Tibial artery (tissue), 4 donors: ENCODE measurements around the gene FAM181A.

Experiments used
- DNase-seq, 2 donors: peaks; one replicate each; pipeline ENCODE4 v3.0.0-alpha.2; 2019
- H3K27ac ChIP-seq, 2 donors: fragments of 200-600 bp; sonication (generic) in 1 of 2; 1 replicate in 1 of 2; 2 replicates in 1 of 2; pipeline ENCODE4 v1.5.1; 2018 to 2019; ENCODE audit warnings: mild to moderate bottlenecking in 1 of 2
- H3K27me3 ChIP-seq, 2 donors: fragments of 200-600 bp; sonication (generic) in 1 of 2; one replicate each; pipeline versions ENCODE4 v1.5.1 to v1.6.0; 2016 to 2019
- H3K36me3 ChIP-seq, 3 donors: fragments of 200-600 bp; sonication (generic) in 2 of 3; one replicate each; pipeline ENCODE4 v1.5.1; 2016 to 2019; ENCODE audit warnings: mild to moderate bottlenecking in 2 of 3
- H3K4me1 ChIP-seq, 4 donors: fragments of 200-600 bp; sonication (generic) in 2 of 4; 1 replicate in 3 of 4; 2 replicates in 1 of 4; pipeline ENCODE4 v1.5.1; 2016 to 2019
- H3K4me3 ChIP-seq, 2 donors: fragments of 200-600 bp; sonication (generic) in 1 of 2; 1 replicate in 1 of 2; 2 replicates in 1 of 2; pipeline ENCODE4 v1.5.1; 2018 to 2019; ENCODE audit warnings: mild to moderate bottlenecking in 2 of 2
- H3K9me3 ChIP-seq, 3 donors: fragments of 200-600 bp; sonication (generic) in 1 of 3; one replicate each; pipeline ENCODE4 v1.5.1; 2016 to 2019
- intact Hi-C: fragments of 100-400 bp; cut with DNase I; formaldehyde crosslinking; loops from one replicate; pipeline ENCODE4 v1.15.0; 2023; ENCODE audit warnings: low total_unique reads
- TF ChIP-seq, protein P1 (sequence below), 2 experiments: fragments of 200-600 bp in 1 of 2; fragments of 450-650 bp in 1 of 2; IDR thresholded peaks; one replicate each; pipeline ENCODE4 v1.5.1; 2017 to 2019; ENCODE audit warnings: antibody characterized with exemption in 2 of 2, mild to moderate bottlenecking in 1 of 2, moderate library complexity in 1 of 2

Gene FAM181A

DNA sequence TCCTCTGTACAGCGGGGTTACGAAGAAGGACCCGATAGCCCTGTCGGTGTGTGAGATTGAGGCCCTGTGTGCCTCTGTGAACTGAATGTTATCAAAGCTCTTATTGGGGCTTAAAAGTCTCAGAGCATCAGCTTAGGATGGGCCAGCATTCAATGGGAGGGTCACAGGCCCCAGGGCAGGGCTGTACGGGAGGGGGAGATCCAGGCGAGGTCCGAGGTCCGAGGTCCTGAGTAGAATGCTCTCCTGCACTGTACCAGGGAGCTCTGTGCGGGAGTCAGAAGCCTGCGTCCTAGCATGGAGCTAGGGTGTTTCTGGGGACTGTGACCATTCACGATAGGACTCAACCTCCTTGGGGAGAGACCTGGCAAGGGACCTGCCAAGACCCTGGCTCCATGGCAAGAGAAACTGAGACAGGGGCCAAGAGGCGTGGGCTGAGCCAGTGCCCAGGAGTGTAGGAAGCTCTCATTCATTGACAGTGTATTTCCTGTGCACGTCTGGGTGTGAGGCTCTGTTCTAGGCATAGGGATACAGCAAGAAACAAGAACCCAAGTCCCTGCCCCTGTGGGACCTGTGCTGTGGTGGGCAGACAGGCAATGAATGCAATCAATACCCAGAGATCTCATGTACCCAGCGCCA lies 12.0 kb upstream of the FAM181A start:
- intact Hi-C loops, result no loop called here
- peaks cover 0 to 8% (median 0%) of the 10 kb centered on the region in 3 donors for H3K9me3 ChIP-seq
- no peaks in the 10 kb centered on the region for H3K36me3 ChIP-seq
- H3K4me3 ChIP-seq, result no peak overlapping the region
- peaks cover 0 to 3% of the 10 kb centered on the region in 2 donors for H3K27me3 ChIP-seq
- no peak overlapping the region for H3K27ac ChIP-seq
- H3K4me1 ChIP-seq, result no peaks in the 10 kb centered on the region
- DNase-seq, result no peak
- TF ChIP-seq, protein P1, sequence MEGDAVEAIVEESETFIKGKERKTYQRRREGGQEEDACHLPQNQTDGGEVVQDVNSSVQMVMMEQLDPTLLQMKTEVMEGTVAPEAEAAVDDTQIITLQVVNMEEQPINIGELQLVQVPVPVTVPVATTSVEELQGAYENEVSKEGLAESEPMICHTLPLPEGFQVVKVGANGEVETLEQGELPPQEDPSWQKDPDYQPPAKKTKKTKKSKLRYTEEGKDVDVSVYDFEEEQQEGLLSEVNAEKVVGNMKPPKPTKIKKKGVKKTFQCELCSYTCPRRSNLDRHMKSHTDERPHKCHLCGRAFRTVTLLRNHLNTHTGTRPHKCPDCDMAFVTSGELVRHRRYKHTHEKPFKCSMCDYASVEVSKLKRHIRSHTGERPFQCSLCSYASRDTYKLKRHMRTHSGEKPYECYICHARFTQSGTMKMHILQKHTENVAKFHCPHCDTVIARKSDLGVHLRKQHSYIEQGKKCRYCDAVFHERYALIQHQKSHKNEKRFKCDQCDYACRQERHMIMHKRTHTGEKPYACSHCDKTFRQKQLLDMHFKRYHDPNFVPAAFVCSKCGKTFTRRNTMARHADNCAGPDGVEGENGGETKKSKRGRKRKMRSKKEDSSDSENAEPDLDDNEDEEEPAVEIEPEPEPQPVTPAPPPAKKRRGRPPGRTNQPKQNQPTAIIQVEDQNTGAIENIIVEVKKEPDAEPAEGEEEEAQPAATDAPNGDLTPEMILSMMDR (IDR thresholded peaks at IDR 0.05), result no peak

DNA sequence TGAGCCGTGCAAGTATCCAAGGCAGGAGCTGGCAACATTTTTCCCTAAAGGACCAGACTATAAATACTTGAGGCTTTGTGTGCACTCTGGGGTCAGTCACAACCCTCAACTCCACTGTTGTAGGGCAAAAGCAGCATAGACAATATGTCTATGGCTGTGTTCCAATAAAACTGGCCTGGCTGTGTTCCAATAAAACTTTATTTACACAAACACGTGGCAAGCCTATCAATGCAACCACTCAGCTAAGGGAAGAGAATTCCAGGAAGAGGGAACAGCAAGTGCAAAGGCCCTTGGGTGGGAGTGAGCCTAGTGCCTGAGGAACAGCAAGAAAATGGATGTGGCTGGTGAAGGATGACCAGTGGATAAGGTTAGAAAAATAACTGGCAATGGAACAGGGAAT lies 11.3 kb upstream of the FAM181A start:
- Histone ChIP-seq H3K4me1 (no peaks in the 10 kb centered on the region), H3K27ac (no peak overlapping the region), H3K27me3 (peaks cover 0 to 3% of the 10 kb centered on the region in 2 donors), H3K4me3 (no peak overlapping the region), H3K9me3 (peaks cover 0 to 8% (median 0%) of the 10 kb centered on the region in 3 donors), H3K36me3 (no peaks in the 10 kb centered on the region)
- intact Hi-C loops, result no loop called here
- TF ChIP-seq, protein P1 (IDR thresholded peaks at IDR 0.05), result no peak
- DNase-seq, result no peak

DNA sequence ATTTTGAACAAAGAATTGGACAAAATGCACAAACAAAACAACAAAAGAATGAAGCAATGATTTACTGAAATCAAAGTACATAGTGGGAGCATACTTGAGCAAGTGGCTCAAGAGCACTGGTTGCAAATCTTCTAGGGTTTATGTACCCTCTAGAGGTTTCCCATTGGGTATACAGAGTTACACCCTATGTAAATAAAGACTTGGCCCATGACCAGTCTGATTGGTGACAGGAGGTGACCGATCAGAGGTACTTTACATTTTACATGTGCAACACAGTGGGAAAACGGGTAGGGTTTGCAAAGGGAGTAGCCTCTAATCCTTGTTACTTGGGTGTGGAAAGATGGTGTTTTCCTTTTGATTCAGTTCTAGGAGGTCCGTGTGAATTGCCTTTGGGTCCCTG lies 10.6 kb upstream of the FAM181A start:
- Histone ChIP-seq H3K9me3 (peaks cover 0 to 8% (median 0%) of the 10 kb centered on the region in 3 donors), H3K27me3 (peaks cover 0 to 3% of the 10 kb centered on the region in 2 donors), H3K4me3 (no peak overlapping the region), H3K27ac (no peak overlapping the region), H3K36me3 (no peaks in the 10 kb centered on the region), H3K4me1 (no peaks in the 10 kb centered on the region)
- intact Hi-C loops, result no loop called here
- TF ChIP-seq, protein P1 (IDR thresholded peaks at IDR 0.05), result no peak
- no peak for DNase-seq

DNA sequence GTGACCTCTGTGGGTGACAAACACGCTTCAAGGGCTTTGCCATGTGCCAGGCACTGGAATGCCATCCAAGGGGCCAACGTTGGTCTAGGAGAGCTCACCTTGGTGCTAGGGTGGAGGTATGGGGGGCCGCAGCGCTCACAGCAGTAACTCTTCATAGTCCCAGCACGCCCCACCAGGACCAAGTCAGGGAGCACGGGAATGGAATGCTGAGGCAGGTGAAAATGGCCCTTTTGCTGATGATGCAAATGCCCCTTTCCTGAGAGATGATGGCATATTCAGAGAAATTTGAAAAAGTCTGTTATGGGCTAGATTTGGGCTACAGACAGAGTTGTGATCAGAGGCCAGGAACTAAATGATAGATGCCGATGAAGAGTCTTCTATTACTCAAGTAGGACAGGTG lies 10.0 kb upstream of the FAM181A start:
- no peaks in the 10 kb centered on the region for H3K4me1 ChIP-seq
- no peak for DNase-seq
- intact Hi-C loops, result no loop called here
- no peak overlapping the region for H3K4me3 ChIP-seq
- peaks cover 0 to 3% of the 10 kb centered on the region in 2 donors for H3K27me3 ChIP-seq
- no peaks in the 10 kb centered on the region for H3K36me3 ChIP-seq
- H3K27ac ChIP-seq, result no peak overlapping the region
- TF ChIP-seq, protein P1 (IDR thresholded peaks at IDR 0.05), result no peak
- peaks cover 0 to 8% (median 0%) of the 10 kb centered on the region in 3 donors for H3K9me3 ChIP-seq

DNA sequence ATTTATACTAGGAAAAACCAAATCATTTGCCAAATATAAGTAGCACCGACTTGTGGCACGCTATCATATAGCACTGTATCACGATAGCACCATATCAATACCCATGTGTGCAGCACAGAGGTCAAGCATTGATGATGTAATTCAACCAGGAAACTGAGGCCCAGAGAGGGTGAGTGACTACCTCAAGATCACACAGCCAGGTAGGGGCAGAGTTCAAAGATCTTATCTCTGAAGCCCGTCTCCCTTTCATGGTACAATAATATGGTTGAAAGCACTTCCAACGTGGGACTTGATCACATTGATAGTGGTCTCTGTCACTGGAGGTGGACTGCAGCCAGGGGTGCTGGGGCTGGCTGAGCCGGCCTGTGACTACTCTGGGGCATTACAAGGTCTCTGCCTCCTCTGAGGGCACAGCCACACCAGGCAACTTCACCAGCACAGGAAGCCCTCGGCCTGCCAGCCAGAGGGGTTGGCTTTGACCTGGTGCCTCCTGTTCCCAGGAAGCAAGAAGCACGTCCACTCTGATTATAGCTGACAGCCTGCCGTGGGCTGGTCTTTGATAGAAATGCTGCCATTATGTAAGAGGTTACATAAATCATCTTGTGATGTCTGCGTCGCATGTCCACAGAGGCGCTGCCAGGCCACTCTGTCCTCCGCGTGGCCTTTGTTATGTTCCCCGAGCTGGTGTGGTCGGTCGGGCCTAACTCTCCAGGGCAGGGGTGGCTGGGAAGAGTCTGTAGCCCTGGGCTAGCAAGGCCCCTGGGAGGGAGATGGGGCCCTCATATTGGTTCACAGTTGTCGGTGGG lies 5.9 kb upstream of the FAM181A start:
- H3K36me3 ChIP-seq, result no peaks in the 10 kb centered on the region
- H3K27me3 ChIP-seq, result no peaks in the 10 kb centered on the region
- TF ChIP-seq, protein P1 (IDR thresholded peaks at IDR 0.05), result no peak
- intact Hi-C loops, result no loop called here
- H3K4me1 ChIP-seq, result no peaks in the 10 kb centered on the region
- no peak for DNase-seq
- H3K4me3 ChIP-seq, result no peak overlapping the region
- H3K27ac ChIP-seq, result no peak overlapping the region
- H3K9me3 ChIP-seq, result no peaks in the 10 kb centered on the region
